HepG2 (cell line): Measurements from ENCODE around the gene CBLC. TPM values are rescaled to one million over a fixed set of nuclear protein-coding genes. Genes with fewer than 3 reads are reported as not detected.

Source experiments
- CEBPZ ChIP-seq: IDR thresholded peaks from 2 replicates; pipeline ENCODE4 v1.6.1; 2012; ENCODE audit warnings: low read length, improper control_type of control experiment
- JUND ChIP-seq: sonication (generic); formaldehyde crosslinking; IDR thresholded peaks from 2 replicates; pipeline ENCODE4 v1.8.0; 2022; ENCODE audit warnings: mild to moderate bottlenecking, missing genetic modification reagents
- LRRFIP1 ChIP-seq: sonication (generic); formaldehyde crosslinking; conservative IDR thresholded peaks from 2 replicates; pipeline ENCODE4 v1.4.0; 2020; ENCODE audit warnings: missing genetic modification reagents
- MAFF ChIP-seq: IDR thresholded peaks from 2 replicates; pipeline ENCODE4 v1.6.1; 2011; ENCODE audit warnings: low read depth, low read length, improper control_type of control experiment
- NFATC3 ChIP-seq: sonication (generic); formaldehyde crosslinking; IDR thresholded peaks from 2 replicates; pipeline ENCODE4 v1.5.1; 2020; ENCODE audit warnings: mild to moderate bottlenecking, missing genetic modification reagents
- THAP11 ChIP-seq: IDR thresholded peaks from 2 replicates; pipeline ENCODE4 v1.6.1; 2016; ENCODE audit warnings: missing biosample characterization, missing genetic modification reagents
- ZFYVE20 ChIP-seq: sonication (generic); formaldehyde crosslinking; IDR thresholded peaks from 2 replicates; pipeline ENCODE4 v1.8.0; 2023; ENCODE audit warnings: low read depth, mild to moderate bottlenecking, moderate library complexity, missing genetic modification reagents, borderline replicate concordance
- ZNF260 ChIP-seq: sonication (generic); formaldehyde crosslinking; IDR thresholded peaks from 2 replicates; pipeline ENCODE4 v1.4.0; 2020; ENCODE audit warnings: missing genetic modification reagents, low read depth, mild to moderate bottlenecking, borderline replicate concordance
- ZNF570 ChIP-seq: sonication (generic); formaldehyde crosslinking; IDR thresholded peaks from 2 replicates; pipeline ENCODE4 v1.4.0; 2020; ENCODE audit warnings: mild to moderate bottlenecking, missing genetic modification reagents, borderline replicate concordance
- ZNF768 ChIP-seq: sonication (generic); formaldehyde crosslinking; IDR thresholded peaks from 2 replicates; pipeline ENCODE4 v1.4.0; 2020; ENCODE audit warnings: missing genetic modification reagents
- polyA plus RNA-seq, 8 experiments: library from polyadenylated mRNA; depleted of rRNA in 3 of 8; stranded (reverse) in 7 of 8; unstranded in 1 of 8; fragments of >200 nt; fragmentation: Illumina TruSeq in 4 of 8; extraction: Trizol in 4 of 8; gene quantifications; 2 replicates each; pipeline versions ENCODE4 v1.2.1 to v1.2.3, GENCODE V29; 2011 to 2016; ENCODE audit warnings: low read depth in 4 of 8, missing spikeins in 1 of 8, mixed read lengths in 1 of 8; ENCODE audit not compliant: insufficient read depth in 1 of 8
- total RNA-seq, 5 experiments: library from RNA; depleted of rRNA; stranded (reverse); fragments of >200 nt; fragmentation: Illumina TruSeq; extraction: Trizol; gene quantifications; 2 replicates each; pipeline ENCODE4 v1.2.3, GENCODE V29; 2016; ENCODE audit warnings: low read depth in 1 of 5
- TF ChIP-seq, protein P1 (sequence below): sonication (generic); formaldehyde crosslinking; IDR thresholded peaks from 2 replicates; pipeline ENCODE4 v1.4.0; 2020; ENCODE audit warnings: missing genetic modification reagents, mild to moderate bottlenecking, borderline replicate concordance
- TF ChIP-seq, protein P2 (sequence below): IDR thresholded peaks from 2 replicates; pipeline ENCODE4 v1.6.1; 2016; ENCODE audit warnings: low read depth, missing genetic modification reagents, missing compliant biosample characterization
- TF ChIP-seq, protein P3 (sequence below): sonication (generic); formaldehyde crosslinking; IDR thresholded peaks from 2 replicates; pipeline ENCODE4 v1.4.0; 2020; ENCODE audit warnings: missing genetic modification reagents; ENCODE audit errors: not compliant biosample characterization

Gene CBLC
- total and polyA plus RNA-seq, 2 of the 13 experiments (the other 11 are each of a cell fraction or from before 2014, with no cell fraction given): 1.8 to 2.6 TPM

GRCh38 chr19:44741841-44742329 lies 35.8 kb upstream of the CBLC start (continued):
- TF ChIP-seq, protein P1, sequence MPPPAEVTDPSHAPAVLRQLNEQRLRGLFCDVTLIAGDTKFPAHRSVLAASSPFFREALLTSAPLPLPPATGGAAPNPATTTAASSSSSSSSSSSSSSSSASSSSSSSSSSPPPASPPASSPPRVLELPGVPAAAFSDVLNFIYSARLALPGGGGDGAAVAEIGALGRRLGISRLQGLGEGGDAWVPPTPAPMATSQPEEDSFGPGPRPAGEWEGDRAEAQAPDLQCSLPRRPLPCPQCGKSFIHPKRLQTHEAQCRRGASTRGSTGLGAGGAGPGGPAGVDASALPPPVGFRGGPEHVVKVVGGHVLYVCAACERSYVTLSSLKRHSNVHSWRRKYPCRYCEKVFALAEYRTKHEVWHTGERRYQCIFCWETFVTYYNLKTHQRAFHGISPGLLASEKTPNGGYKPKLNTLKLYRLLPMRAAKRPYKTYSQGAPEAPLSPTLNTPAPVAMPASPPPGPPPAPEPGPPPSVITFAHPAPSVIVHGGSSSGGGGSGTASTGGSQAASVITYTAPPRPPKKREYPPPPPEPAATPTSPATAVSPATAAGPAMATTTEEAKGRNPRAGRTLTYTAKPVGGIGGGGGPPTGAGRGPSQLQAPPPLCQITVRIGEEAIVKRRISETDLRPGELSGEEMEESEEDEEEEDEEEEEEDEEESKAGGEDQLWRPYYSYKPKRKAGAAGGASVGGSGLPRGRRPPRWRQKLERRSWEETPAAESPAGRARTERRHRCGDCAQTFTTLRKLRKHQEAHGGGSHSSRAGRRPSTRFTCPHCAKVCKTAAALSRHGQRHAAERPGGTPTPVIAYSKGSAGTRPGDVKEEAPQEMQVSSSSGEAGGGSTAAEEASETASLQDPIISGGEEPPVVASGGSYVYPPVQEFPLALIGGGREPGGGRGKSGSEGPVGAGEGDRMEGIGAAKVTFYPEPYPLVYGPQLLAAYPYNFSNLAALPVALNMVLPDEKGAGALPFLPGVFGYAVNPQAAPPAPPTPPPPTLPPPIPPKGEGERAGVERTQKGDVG (CRISPR knock-in tag): no peak
- TF ChIP-seq, protein P2, sequence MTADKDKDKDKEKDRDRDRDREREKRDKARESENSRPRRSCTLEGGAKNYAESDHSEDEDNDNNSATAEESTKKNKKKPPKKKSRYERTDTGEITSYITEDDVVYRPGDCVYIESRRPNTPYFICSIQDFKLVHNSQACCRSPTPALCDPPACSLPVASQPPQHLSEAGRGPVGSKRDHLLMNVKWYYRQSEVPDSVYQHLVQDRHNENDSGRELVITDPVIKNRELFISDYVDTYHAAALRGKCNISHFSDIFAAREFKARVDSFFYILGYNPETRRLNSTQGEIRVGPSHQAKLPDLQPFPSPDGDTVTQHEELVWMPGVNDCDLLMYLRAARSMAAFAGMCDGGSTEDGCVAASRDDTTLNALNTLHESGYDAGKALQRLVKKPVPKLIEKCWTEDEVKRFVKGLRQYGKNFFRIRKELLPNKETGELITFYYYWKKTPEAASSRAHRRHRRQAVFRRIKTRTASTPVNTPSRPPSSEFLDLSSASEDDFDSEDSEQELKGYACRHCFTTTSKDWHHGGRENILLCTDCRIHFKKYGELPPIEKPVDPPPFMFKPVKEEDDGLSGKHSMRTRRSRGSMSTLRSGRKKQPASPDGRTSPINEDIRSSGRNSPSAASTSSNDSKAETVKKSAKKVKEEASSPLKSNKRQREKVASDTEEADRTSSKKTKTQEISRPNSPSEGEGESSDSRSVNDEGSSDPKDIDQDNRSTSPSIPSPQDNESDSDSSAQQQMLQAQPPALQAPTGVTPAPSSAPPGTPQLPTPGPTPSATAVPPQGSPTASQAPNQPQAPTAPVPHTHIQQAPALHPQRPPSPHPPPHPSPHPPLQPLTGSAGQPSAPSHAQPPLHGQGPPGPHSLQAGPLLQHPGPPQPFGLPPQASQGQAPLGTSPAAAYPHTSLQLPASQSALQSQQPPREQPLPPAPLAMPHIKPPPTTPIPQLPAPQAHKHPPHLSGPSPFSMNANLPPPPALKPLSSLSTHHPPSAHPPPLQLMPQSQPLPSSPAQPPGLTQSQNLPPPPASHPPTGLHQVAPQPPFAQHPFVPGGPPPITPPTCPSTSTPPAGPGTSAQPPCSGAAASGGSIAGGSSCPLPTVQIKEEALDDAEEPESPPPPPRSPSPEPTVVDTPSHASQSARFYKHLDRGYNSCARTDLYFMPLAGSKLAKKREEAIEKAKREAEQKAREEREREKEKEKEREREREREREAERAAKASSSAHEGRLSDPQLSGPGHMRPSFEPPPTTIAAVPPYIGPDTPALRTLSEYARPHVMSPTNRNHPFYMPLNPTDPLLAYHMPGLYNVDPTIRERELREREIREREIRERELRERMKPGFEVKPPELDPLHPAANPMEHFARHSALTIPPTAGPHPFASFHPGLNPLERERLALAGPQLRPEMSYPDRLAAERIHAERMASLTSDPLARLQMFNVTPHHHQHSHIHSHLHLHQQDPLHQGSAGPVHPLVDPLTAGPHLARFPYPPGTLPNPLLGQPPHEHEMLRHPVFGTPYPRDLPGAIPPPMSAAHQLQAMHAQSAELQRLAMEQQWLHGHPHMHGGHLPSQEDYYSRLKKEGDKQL (CRISPR knock-in tag): 0 out of 2 replicates have a peak, but pooled peaks have one; percentile 10
- TF ChIP-seq LRRFIP1 (CRISPR knock-in tag) (no peak), CEBPZ (no peak), MAFF (peak; percentile 31; the same call in 1 of the 2 replicates), NFATC3 (no peak), ZFYVE20 (no peak), ZNF768 (CRISPR knock-in tag) (peak; percentile 81; the same call in 1 of the 2 replicates), ZNF570 (CRISPR knock-in tag) (no peak), JUND (CRISPR knock-in tag) (peak; percentile 82), THAP11 (CRISPR knock-in tag) (peak; percentile 54; the same call in 1 of the 2 replicates), ZNF260 (CRISPR knock-in tag) (no peak)
- TF ChIP-seq, protein P3, sequence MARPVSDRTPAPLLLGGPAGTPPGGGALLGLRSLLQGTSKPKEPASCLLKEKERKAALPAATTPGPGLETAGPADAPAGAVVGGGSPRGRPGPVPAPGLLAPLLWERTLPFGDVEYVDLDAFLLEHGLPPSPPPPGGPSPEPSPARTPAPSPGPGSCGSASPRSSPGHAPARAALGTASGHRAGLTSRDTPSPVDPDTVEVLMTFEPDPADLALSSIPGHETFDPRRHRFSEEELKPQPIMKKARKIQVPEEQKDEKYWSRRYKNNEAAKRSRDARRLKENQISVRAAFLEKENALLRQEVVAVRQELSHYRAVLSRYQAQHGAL (CRISPR knock-in tag): no peak
